Keratinocyte (primary cell): ENCODE results near the gene ZDHHC4.

Experiments used
- CTCF ChIP-seq, 3 experiments: IDR thresholded peaks in 1 of 3; conservative IDR thresholded peaks in 1 of 3; optimal IDR thresholded peaks in 1 of 3; 2 replicates in 2 of 3; 3 replicates in 1 of 3; pipeline versions ENCODE3 to v1.5.1; 2011; ENCODE audit warnings: low read length in 3 of 3, mild to moderate bottlenecking in 3 of 3, moderate library complexity in 2 of 3, control low read depth in 1 of 3, inconsistent platforms in 1 of 3; ENCODE audit not compliant: insufficient read depth in 2 of 3; ENCODE audit errors: extremely low read depth in 1 of 3
- EZH2 ChIP-seq: IDR thresholded peaks from one replicate; pipeline ENCODE4 v1.6.1; 2012; ENCODE audit warnings: inconsistent platforms, mild to moderate bottlenecking, low read length, moderate library complexity

- no peak for TF ChIP-seq CTCF (optimal IDR thresholded peaks at IDR 0.05 in 1 of 3, IDR thresholded peaks at IDR 0.05 in 1 of 3, conservative IDR thresholded peaks at IDR 0.05 in 1 of 3; ENCODE audit: extremely low read depth in 1 of 3, insufficient read depth in 2 of 3, low read length in 3 of 3)
- no peak for TF ChIP-seq EZH2
These were observed 50.8 kb downstream of the ZDHHC4 start for GRCh38 chr7:6628045-6628444.
